Cortex of kidney (tissue), 1 donor: Measurements from ENCODE around the gene GRAMD4.

Source experiments
- DNase-seq: peaks from one replicate; lab custom pipeline; 2025; lab: John Stamatoyannopoulos, UW

GRAMD4 gene

DNA sequence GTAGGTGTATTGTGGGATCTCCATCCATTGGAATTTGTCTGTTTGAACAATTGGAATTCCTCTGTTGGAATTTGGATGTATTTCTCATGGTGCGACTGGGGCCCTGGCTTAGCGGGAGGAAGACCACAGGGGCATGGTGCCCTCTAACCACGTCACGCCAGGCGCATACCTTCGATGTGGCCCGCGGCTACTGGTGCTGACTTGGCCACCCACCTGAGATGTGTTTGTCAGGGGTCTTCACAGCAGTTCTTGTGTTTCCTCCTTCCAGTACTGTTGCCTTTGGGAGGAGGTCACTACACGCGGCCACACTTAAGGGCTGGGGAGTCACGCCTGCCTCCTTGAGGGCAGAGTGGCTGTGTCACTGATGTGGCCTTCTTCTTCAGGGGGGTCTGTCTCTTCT is 36.6 kb upstream of the GRAMD4 start:
- DNase-seq: no peak

DNA sequence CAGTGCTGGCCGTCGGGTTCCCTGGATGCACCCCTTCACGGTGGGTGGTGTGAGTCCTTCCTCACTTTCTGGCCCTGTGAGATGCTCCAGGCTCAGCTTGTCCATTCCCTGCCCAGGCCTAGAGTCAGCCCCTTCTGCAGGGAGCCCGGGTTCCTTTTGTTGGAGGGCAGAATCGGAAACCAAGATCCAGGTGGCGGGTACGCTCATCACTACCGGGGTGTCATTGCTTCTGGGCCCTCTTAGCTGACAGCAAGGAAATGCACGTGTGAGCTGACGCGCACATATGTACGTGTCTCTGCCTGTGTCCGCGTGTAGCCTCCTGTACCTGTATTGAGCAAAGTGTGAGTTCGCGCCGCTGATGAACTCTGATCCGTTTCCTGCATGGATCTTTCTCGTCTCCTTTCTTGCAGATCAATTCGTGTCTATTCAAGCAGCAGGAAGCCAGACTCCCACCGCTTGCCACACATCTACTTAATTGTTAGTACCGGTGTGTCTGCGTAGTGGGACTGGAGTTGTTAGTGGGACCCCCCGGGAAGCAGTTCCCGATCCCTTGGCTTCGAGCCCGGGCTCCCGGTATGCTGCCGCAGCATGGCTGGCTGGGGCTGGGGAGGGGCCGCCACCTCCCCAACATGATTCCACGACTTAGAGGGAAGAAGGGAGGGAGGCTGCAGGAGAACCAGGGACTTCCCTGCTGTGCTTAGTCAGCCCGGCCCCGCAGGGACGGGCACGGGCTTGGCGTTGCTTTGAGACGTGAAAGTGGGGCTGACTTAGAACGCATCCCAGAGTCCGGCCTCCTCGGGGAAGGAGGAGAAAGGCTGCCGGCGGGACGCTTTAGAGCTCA is 35.9 kb upstream of the GRAMD4 start:
- DNase-seq: no peak

DNA sequence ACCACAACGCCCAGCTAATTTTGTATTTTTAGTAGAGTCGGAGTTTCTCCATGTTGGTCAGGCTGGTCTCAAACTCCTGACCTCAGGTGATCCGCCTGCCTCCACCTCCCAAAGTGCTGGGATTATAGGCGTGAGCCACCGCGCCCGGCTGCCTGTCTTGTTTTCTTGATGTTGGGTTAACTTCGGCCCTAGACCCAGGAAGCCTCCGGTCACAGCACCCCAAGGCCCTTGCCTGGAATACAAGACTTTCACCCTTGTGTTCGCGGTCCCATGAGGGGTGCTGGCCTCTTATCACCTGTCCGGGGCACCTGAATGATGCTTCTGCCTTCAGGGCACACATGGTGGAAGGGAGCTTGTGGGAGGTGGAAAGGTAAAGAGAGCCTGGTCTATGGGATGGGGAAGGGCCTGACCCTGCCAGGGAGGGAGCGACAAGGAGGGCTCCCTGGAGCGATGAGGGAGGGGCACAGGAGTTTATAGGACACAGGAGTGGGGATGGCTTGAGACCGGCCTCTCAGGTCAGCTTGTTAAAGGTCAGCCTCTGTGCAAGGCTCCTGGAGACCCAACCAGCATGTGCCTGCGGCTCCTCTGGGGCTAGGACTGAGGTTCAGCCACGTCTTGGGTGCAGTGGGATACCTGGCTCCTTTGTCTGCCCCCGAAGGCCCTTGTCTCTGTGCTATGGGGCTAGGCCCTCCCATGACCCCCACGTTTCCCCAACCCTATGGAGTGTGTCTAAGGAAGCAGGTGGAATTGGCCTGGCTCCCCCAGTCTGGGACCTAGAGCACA is 34.7 kb upstream of the GRAMD4 start:
- no peak for DNase-seq

DNA sequence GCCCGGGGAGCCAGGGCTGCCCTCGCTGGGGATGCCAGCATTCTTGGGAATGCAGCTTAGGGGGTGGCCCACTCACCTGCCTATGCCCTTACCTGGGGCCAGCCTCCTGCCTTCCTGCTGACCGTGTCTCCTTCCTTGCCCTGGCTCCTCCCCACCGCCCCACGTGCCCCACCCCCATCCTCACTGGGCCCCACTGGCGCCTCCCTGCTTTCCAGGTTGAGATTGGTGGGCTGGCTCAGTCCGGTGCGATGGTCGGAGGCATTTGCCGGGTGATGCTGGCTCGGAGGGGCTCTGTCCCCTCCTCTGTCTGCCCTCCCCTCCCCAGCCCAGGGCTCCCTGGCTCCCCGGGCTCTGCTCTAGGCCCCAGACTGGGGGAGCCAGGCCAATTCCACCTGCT is 34.1 kb upstream of the GRAMD4 start:
- no peak for DNase-seq

DNA sequence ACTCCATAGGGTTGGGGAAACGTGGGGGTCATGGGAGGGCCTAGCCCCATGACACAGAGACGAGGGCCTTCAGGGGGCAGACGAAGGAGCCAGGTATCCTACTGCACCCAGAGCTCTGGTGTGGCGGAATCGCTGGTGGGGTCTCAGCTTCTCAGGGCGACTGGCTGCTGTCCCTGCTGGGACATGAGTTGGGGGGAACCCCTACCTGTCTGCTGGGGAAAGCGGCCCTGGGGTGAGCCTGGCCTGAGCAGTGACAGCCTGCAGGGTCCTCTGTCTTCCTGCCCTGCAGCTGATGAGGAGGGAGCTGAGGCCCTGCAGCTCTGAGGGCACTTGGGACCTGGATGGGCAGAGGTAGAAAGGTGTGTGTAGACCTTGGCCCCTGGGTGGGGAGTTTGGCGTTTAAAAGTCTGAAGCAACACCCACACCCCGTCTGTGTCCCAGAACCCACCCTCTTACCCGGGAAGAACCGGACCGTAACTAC is 33.6 kb upstream of the GRAMD4 start:
- no peak for DNase-seq

DNA sequence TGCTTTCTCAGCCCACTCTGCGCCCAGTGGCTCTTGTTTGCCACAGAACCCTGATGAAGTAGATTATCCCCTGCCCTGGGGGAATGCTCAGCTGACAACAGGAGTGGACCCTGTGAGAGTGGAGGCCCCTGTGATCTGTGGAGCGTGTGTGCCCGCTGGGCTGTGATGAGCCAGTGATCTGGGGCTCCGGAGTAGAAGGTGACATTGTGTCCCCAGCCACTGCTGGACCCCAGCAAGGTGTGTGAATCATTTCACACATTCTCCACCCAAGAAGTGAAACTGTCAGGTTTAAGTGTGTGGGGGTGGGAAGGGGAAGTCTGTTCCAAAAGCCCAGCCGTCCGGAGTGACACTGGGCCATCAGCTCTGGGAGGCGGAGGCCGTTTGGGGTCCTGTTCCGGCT is 33.1 kb upstream of the GRAMD4 start:
- no peak for DNase-seq

DNA sequence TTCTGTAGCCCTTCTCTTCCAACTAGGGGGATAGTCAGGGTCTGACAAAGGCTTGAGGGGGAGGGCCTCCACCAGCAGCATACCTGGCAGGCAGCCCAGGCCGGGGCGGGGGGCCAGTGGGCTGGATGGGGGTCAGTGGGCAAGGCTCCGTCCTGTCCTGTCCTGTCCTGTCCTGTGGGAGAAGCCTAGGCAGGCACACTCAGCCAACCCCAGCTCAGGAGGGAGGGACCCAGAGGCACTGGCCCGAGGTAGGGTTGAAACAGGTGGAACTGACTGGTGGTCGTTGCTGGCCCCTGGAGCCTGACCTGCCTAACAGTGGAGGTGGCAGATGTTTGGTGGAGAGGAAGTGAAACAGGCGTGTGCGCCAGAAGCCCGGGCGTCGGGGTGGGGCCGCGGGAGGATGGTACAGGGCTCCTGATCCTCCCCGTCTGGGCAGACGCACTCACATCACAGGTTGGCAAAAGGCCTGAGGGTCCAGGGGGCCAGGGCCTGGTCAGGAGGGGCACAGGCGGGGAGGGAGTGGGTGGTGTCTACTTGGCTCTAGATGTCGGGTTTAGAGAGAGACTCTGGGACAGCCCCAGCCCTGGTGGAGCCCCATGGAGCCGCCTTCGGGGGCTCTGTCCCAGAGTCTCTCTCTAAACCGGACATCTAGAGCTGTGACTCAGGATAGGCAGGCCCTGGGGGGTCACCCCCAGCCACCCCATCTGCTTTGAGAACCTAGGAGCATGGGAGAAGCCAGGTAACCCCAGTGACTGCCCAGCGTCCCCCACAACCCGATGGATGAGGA is 32.5 kb upstream of the GRAMD4 start:
- DNase-seq: no peak

DNA sequence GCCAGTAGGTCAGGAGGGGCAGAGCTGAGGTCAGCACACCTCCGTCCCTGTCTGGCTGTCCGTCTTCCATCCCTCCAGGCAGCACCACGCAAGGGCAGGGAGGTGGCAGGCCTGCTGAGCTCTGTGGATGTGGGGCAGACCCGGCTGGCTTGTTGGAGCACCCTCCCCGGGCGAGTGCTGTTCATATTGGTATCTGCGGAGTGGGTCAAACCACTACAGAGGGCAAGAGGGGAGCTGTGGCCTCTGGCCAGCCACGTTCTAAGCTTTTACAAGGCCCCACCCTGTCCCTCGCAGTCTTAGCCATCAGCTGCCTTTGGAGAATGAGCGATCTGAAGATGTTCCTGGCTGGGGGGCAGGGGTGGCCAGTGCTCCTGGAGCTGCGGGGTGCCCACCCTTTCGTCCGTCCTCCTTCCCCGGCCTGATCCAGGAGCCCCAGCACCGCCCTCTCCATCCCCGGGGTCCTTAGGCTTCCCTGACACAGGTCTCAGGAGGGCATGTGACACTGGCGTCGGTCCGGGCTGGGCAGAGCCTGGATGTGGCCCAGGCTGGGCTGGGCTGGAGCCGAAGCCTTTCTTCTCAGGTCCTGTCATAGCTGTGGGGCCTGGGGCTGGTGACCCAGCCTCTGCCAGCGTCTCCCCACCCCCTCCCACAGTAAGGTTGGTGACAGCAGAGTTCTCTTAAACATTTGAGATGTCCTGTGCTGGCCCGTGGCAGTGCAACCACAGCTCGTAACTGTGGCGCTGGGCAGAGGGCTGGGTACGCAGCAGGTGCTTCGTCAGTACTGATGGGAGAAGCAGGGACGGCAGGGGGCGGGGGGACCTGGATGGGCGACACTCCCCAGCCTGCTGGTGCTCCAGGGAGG is 31.7 kb upstream of the GRAMD4 start:
- DNase-seq: no peak

DNA sequence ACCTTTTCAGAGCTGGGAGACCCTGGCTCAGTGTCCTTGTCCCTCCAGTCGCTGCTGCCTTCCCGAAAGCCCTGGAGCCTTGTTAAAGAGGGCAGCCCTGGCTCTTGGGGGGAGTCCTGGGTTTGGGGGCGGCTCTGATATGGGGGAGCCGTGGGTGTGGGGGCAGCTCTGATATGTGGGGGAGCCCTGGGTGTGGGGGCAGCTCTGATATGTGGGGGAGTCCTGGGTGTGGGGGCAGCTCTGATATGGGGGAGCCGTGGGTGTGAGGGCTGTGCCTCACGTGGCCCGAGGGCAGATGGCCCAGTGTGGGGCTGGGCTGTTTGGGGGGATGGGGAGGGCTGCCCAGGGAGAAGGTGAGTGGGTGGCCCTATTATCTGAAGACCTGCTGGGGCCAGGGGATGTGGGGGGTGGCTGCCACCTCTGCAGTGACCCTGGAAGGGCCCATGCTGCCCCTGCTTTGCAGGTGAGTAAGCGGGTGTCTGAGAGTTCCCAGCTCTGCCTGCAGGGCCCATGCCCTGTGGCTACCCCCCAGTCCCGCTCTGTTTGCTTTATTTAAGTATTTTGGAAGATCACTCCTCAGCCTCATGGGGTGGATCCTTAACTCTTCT is 30.9 kb upstream of the GRAMD4 start:
- no peak for DNase-seq

DNA sequence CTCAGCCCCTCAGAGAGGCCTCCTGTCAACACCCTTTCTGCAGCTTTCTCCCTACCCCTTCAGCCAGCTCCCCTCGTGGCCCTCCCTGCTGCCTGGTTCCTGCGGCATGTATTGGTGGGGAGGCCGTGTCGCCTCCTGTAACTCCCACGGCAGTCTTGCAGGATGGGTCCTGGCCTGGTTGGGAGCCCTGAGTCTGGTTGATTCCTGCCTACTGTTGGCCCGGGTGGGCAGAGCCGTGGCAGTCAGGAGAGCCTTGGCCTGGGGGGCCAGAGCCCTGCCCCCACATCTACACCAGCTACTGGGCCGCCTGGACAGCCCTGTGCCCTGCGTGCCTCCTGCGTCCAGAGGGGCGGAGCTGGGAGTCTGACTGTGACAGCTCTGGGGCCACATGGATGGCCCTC is 30.3 kb upstream of the GRAMD4 start:
- DNase-seq: no peak

DNA sequence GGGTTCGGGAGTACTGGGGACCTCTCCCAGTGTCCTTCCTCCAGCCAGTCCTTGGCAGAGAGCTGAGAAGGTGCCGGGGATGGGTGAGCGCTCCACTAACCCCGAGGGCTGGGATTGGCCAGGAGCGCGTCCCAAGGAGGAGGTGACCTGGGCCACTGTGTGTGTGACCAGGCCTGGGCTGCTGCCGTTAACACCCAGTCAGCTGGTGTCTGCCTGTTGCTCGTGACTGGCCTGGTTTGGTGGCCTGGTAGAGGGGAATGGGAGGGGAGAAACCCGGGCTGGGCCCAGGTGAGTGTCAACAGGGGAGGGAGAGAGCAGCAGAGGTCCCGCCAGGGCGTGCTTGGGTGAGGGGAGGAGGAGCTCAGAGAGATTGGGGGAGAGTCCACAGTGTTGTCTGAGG is 29.9 kb upstream of the GRAMD4 start:
- no peak for DNase-seq

DNA sequence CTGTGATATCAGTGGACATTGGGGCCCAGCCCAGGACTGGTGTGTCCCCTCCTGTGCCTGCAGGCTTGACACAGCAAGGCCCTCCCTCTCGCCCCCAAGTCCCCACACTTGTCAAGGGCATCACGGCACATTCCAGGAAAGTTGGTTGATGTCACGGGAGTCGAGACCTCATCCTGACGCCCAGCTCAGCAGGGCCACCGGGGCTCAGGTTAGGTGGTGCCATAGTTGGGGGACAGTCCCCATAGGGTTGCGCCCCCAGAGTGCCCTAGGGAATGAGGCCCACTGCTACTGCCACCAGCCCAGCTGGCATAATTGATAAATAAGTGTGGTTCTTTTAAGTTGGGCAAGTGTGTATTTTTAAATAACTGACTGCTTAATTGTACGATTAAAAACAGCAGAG is 28.3 kb upstream of the GRAMD4 start:
- no peak for DNase-seq

DNA sequence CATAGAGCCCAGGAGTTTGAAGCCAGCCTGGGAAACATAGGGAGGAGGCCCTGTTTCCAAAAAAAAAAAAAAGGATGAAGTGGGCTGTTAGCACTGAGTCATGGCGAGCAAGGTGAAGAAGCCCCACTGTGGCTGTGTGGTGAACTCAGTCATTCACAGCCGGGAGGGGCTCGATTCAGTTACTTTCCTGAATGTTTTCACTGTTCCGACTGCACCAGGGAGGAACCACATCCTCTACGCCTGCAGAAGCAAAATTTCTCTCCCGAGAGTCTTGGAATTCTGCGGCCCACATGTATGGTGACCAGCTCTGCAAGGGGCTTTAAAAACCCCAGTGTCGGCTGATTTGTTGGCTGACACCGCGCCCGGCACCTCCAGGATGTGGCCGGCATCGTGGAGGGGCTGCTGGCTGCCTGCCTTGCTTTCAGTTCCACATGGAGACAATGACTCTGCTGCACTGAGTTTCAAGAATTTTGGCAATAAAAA is 27.8 kb upstream of the GRAMD4 start:
- DNase-seq: no peak

DNA sequence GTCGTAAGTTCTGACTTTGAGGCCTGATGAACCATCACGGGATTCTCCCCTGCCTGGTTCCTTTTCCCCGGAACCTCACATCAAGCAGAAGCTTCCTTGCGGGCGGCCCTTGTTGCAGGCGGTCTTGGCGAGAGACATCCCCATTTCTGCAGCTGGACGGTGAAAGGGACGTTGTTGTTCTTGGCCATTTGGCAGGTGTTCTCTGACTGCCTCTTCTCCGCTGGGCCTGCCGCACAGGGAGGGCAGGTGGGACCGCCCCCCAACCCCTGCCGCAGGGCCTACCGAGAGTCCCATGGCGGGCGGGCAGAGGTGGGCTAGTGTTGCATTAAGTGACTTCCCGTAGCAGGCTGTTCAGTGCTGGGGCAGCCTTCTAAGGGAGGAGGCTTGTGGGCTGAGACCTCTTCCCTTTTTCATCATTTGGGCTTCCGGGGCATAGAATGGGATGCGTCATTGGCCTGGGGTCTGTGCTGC is 26.9 kb upstream of the GRAMD4 start:
- DNase-seq: no peak

DNA sequence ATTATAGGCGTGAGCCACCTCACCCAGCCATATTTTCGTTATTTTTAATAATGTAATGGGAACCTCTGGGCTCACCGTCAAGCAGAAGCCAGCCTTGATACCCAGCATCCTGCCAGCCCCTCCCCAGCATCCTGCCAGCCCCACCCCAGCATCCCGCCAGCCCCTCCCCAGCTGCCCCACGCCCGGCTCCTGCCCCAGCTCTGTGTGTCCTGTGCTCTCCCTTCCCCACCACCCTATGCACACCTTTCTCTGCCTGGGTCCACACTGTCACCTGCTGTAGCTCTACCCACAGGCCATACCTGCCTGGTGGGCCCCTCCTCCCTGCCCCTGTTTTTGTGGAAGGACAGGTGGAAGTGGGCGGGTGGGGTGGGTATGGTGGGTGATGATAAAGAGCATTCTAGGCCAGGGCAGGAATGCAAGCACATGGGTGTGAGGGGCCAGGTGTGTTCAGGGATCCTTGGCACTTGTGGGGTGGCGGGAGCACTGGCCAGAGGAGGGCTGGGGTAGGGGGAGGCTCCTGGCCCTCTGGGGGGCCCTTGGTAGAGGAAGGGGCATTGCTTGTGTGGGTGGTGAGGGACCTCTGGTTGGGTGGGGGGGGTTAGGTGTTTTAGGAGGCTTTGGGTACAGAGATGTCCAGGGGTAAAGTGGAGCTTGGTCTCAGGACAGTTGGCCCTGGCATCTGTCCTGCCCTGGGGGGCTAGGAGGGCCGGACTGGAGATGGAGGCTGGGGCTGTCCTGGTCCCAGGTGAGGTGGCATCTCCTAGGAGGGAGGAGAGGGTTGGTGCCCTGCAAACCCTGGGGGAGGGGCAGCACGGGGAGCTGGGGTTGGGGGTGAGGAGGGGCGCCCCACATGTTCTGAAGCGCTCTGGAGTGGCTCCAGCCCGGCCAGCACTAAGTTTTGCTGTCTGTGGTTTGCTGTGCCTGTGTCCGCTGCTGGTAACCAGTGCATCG is 25.9 kb upstream of the GRAMD4 start:
- DNase-seq: no peak

DNA sequence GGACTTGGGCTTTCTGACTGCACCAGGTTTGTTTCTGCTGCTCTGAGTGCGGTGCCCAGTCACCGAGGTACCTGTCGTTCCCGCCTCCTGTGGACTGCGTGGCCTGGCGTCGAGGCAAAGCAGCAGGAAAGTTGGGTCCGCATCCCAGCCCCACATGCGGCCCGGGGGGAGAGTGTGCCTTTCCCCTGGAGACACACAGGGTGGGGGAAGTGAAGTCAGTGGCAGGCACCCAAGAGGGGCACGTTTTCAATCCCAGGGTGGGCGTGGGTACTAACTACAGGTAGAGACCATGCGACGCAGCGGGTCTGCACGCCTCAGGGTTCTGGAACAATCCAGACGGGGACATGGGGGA is 25.3 kb upstream of the GRAMD4 start:
- no peak for DNase-seq

DNA sequence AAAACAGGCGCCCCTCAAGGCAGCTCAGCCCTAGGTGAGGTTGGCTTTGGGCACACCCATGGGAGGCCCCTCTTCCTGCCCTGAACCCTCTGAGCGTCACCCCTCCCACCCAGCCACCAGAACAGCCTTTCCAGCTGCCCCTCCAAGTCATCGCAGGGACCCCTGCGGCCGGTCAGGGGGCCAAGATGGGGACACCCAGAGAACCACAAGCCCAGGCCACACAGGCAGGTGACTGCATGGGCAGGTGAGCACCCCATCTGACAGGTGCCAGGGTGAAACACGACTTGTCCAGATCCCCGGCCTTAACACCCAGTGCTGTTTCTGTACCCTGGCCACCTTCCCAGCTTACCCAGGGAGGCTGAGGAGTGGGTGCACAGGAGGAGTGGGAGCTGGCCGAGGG is 24.6 kb upstream of the GRAMD4 start:
- DNase-seq: no peak

DNA sequence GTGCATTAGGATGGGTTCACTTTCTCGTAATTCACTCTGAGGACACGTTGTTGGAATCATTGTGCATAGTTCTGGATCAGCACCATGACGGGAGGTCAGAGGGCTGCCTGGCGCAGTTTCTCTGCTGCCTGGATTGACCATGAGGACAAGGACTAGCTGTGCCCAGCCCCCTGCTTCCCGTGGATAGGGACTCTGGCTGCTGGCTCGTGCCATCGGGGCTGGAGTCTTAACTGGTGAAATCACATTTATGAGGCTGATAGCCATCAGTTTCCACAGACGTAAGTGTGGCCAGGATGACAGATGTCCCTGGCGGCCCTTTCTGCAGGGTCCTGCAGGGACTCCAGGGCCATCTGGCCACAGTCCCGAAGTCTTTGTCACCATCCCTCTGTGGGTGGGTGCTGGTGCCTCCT is 24.1 kb upstream of the GRAMD4 start:
- DNase-seq: no peak

DNA sequence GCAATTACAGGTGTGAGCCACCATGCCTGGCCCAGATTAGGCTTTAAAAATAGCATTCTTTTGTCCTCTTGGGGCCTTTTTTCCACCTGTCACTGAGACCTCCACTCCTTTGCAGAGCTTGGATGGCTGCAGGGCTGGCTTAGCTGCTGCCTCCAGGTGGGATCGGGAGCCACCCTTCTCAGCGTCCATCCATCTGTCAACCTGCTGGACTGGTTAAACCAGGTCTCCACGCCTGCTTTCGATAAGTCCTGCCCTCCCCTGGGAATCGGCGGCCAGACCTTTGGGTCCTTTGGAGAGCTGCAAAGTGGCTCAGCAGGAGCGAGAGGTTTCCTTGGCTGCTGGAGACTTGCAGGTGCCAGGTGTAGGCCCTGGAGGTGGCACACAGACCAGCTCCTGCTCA is 23.4 kb upstream of the GRAMD4 start:
- no peak for DNase-seq

DNA sequence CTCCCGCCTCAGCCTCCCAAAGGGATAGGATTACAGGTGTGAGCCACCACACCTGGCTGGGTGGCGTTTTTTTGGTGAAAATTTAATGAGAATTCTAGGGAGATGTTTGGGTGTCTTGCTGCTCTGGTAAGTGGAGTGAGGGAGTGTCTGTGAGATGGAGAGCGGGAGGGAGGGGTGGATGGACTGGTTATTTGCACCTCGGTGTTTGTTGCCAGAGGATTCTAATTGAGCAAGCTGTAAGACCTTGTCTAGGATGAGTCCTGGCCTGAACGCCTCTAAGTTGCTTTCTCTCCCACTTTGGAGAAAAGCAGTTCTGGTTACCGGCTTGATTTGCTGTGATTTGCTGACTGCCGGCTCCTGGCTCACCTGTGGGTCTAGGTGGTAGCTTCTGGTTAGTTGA is 22.0 kb upstream of the GRAMD4 start:
- DNase-seq: no peak
